Testis (tissue), 2 donors: ENCODE data around the gene CLMN.

Source experiments
- POLR2A ChIP-seq: fragments of 450-650 bp; IDR thresholded peaks from one replicate; pipeline ENCODE4 v1.6.1; 2017; ENCODE audit warnings: antibody characterized with exemption, mild to moderate bottlenecking, moderate library complexity
- TF ChIP-seq, protein P1 (sequence below), 3 experiments: fragments of 450-650 bp in 2 of 3; fragments of 200-600 bp in 1 of 3; sonication (generic) in 1 of 3; IDR thresholded peaks; one replicate each; pipeline ENCODE4 v1.5.1; 2016 to 2019; ENCODE audit warnings: antibody characterized with exemption in 3 of 3, mild to moderate bottlenecking in 2 of 3, moderate library complexity in 1 of 3

GRCh38 chr14:95320955-95321600 is 1.4 kb upstream of the CLMN start:
- TF ChIP-seq, protein P1, sequence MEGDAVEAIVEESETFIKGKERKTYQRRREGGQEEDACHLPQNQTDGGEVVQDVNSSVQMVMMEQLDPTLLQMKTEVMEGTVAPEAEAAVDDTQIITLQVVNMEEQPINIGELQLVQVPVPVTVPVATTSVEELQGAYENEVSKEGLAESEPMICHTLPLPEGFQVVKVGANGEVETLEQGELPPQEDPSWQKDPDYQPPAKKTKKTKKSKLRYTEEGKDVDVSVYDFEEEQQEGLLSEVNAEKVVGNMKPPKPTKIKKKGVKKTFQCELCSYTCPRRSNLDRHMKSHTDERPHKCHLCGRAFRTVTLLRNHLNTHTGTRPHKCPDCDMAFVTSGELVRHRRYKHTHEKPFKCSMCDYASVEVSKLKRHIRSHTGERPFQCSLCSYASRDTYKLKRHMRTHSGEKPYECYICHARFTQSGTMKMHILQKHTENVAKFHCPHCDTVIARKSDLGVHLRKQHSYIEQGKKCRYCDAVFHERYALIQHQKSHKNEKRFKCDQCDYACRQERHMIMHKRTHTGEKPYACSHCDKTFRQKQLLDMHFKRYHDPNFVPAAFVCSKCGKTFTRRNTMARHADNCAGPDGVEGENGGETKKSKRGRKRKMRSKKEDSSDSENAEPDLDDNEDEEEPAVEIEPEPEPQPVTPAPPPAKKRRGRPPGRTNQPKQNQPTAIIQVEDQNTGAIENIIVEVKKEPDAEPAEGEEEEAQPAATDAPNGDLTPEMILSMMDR (IDR thresholded peaks at IDR 0.05), result no peak
- no peak for TF ChIP-seq POLR2A
